Thyroid gland (tissue), 4 donors: ENCODE results near the gene DGUOK.

Source experiments
- CTCF ChIP-seq, 6 experiments: fragments of 200-600 bp in 3 of 6; fragments of 450-650 bp in 3 of 6; sonication (generic) in 3 of 6; IDR thresholded peaks; one replicate each; pipeline ENCODE4 v1.5.1; 2016 to 2019; ENCODE audit warnings: antibody characterized with exemption in 6 of 6, mild to moderate bottlenecking in 2 of 6, inconsistent platforms in 1 of 6, moderate library complexity in 1 of 6
- POLR2A ChIP-seq, 2 donors: fragments of 450-650 bp; IDR thresholded peaks; one replicate each; pipeline ENCODE4 v1.6.1; 2017; ENCODE audit warnings: antibody characterized with exemption in 2 of 2, mild to moderate bottlenecking in 2 of 2, moderate library complexity in 1 of 2

DNA sequence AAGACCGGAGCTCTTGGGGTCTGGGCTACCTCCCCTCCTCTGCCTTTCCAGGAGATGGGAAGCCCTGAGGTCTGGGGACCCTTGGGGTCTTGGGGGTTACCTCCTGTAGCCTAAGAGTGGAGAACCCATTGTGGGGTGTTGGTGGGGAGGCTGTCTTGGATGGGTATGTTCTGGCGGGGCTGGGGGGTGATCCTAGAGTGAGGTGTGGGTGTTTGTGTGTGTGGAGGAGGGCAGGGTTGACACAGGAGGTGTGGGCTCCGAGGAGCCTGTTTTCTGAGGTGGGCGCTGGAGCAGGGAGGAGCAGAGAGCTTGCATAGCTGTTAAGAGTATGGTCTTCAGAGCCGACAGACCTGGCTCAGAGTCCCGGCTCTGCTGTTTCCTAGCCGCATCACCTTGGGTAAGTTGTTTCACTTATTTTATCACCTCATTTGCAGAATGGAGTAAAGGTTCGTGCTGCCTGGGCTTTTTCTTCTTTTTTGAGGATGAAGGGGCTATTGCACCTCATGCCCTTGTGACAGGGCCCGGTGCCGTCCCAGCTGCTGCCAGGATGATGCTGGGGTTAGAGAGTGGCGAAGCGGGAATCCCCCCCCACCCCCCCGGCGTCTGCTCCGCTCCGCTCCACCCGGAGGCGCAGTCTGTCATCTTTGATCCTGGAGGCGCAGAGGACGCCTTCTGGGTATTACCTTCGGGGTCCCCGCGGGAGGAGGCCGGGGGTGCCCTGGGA, 75.3 kb downstream of the DGUOK start:
- TF ChIP-seq CTCF (IDR thresholded peaks at IDR 0.05): no peak
- TF ChIP-seq POLR2A (IDR thresholded peaks at IDR 0.05): no peak
